Endothelial cell of umbilical vein (primary cell): ENCODE measurements around the gene EPB41L3. TPM values are rescaled to one million over a fixed set of nuclear protein-coding genes. Genes with fewer than 3 reads are reported as not detected.

ENCODE experiments used
- BruUV-seq: library from RNA; stranded (reverse); fragments of 400-500 nt; replicated peaks from 2 replicates; lab custom pipeline; 2021; lab: Mats Ljungman, UMichigan
- CTCF ChIA-PET: fragments of 300-600, 350-600 bp; sonication (Branson Sonifier 250); formaldehyde crosslinking; loops from one replicate; lab custom pipeline; 2021; ENCODE audit warnings: antibody characterized with exemption, inconsistent platforms; lab: Charles Lee
- POLR2A ChIA-PET: fragments of 300-600, 350-600 bp; sonication (Branson Sonifier 250); formaldehyde crosslinking; loops from one replicate; lab custom pipeline; 2021; ENCODE audit warnings: antibody characterized with exemption, inconsistent platforms; lab: Charles Lee
- DNase-seq: peaks from one replicate; pipeline ENCODE4 v3.0.0-alpha.2; 2011; ENCODE audit warnings: low read depth, low spot score
- FAIRE-seq: peaks from 2 replicates; lab custom pipeline; 2011; peaks lifted over from hg19 to GRCh38; lab: Jason Lieb, UNC
- H2AFZ ChIP-seq: 2 replicates; pipeline ENCODE4 v1.6.0; 2012; ENCODE audit warnings: low read depth, low read length, control low read depth, inconsistent platforms
- H3K27ac ChIP-seq: 2 replicates; pipeline ENCODE4 v1.5.1; 2011; ENCODE audit warnings: low read depth, mild to moderate bottlenecking, control low read depth, low read length, moderate library complexity; ENCODE audit not compliant: insufficient read depth
- H3K27me3 ChIP-seq, 2 experiments: 2 replicates each; pipeline versions ENCODE4 v1.6.0 to v1.6.1; 2011; ENCODE audit warnings: low read length in 2 of 2, mixed read lengths in 1 of 2; ENCODE audit not compliant: control insufficient read depth in 2 of 2, insufficient read depth in 2 of 2
- H3K36me3 ChIP-seq, 2 experiments: 2 replicates in 1 of 2; 3 replicates in 1 of 2; pipeline ENCODE4 v1.5.1; 2011; ENCODE audit warnings: low read length in 2 of 2, mild to moderate bottlenecking in 1 of 2, moderate library complexity in 1 of 2; ENCODE audit not compliant: control insufficient read depth in 2 of 2, insufficient read depth in 2 of 2; ENCODE audit errors: extremely low read depth in 1 of 2
- H3K4me1 ChIP-seq: 3 replicates; pipeline ENCODE4 v1.5.1; 2011; ENCODE audit warnings: mild to moderate bottlenecking, low read length; ENCODE audit not compliant: control insufficient read depth, insufficient read depth; ENCODE audit errors: extremely low read depth
- H3K4me2 ChIP-seq: 2 replicates; pipeline ENCODE4 v1.6.1; 2011; ENCODE audit warnings: low read length, control low read depth, mixed read lengths; ENCODE audit not compliant: insufficient read depth
- H3K4me3 ChIP-seq, 3 experiments: fragments of 200-600 bp in 1 of 3; sonication (generic), shearing (Covaris generic) in 1 of 3; replicated peaks in 1 of 3; 2 replicates each; pipeline ENCODE4 v1.5.1; 2011 to 2016; ENCODE audit warnings: control low read depth in 3 of 3, low read length in 3 of 3, mild to moderate bottlenecking in 2 of 3, inconsistent platforms in 1 of 3, low read depth in 1 of 3, moderate library complexity in 1 of 3; ENCODE audit not compliant: insufficient read depth in 1 of 3
- H3K79me2 ChIP-seq: 2 replicates; pipeline ENCODE4 v1.6.0; 2012; ENCODE audit warnings: low read length, inconsistent platforms; ENCODE audit not compliant: control insufficient read depth, insufficient read depth
- H3K9ac ChIP-seq: replicated peaks from 2 replicates; pipeline ENCODE3; 2011; ENCODE audit warnings: low read length, control low read depth; ENCODE audit not compliant: insufficient read depth; ENCODE audit errors: extremely low read depth
- H3K9me1 ChIP-seq: replicated peaks from 3 replicates; pipeline ENCODE4 v1.6.0; 2011; ENCODE audit warnings: mild to moderate bottlenecking, low read length; ENCODE audit not compliant: control insufficient read depth, insufficient read depth; ENCODE audit errors: extremely low read depth
- H3K9me3 ChIP-seq: replicated peaks from 2 replicates; pipeline ENCODE4 v1.5.1; 2012; ENCODE audit warnings: low read length, inconsistent platforms; ENCODE audit not compliant: control insufficient read depth, insufficient read depth
- H4K20me1 ChIP-seq: replicated peaks from 2 replicates; pipeline ENCODE3; 2011; ENCODE audit warnings: mild to moderate bottlenecking, low read length; ENCODE audit not compliant: control insufficient read depth, insufficient read depth; ENCODE audit errors: extremely low read depth
- EZH2 ChIP-seq: IDR thresholded peaks from 2 replicates; pipeline ENCODE4 v1.6.1; 2012; ENCODE audit warnings: borderline replicate concordance, low read depth, mild to moderate bottlenecking, moderate library complexity, low read length, inconsistent platforms; ENCODE audit not compliant: severe bottlenecking
- GATA2 ChIP-seq: IDR thresholded peaks from 2 replicates; pipeline ENCODE4 v1.7.0; 2011; ENCODE audit warnings: low read depth, mild to moderate bottlenecking, moderate library complexity, mixed read lengths, low read length; ENCODE audit not compliant: insufficient read length, insufficient read depth
- MYC ChIP-seq: IDR thresholded peaks from one replicate; pipeline ENCODE4 v1.6.1; 2011; ENCODE audit warnings: mild to moderate bottlenecking, low read depth, low read length
- POLR2A ChIP-seq: IDR thresholded peaks from 2 replicates; pipeline ENCODE4 v1.6.1; 2012; ENCODE audit warnings: low read depth, mild to moderate bottlenecking, control low read depth, low read length
- dilution Hi-C: fragments of 300-500 bp; cut with MboI; formaldehyde crosslinking; loops from one replicate; pipeline ENCODE4 v1.15.0; 2019; ENCODE audit warnings: low sequenced_read_pairs; ENCODE audit not compliant: extremely low pct_ligation_motif_present
- intact Hi-C: fragments of 100-400 bp; cut with micrococcal nuclease; formaldehyde crosslinking; loops from one replicate; pipeline ENCODE4 v1.10.0; 2022
- polyA plus RNA-seq, 4 experiments: library from polyadenylated mRNA; depleted of rRNA in 3 of 4; stranded (reverse) in 3 of 4; unstranded in 1 of 4; fragments of >200 nt; gene quantifications; 2 replicates each; pipeline versions ENCODE4 v1.2.1 to v1.2.3, GENCODE V29; 2011 to 2012; ENCODE audit warnings: missing spikeins in 1 of 4
- total RNA-seq: library from RNA; stranded (reverse); gene quantifications from 2 replicates; pipeline ENCODE4 v1.2.3, GENCODE V29; 2021
- TF ChIP-seq, protein P1 (sequence below), 2 donors: IDR thresholded peaks; 1 replicate in 1 of 2; 2 replicates in 1 of 2; pipeline ENCODE4 v1.5.1; 2011; ENCODE audit warnings: low read length in 2 of 2, mild to moderate bottlenecking in 2 of 2, moderate library complexity in 2 of 2, control low read depth in 1 of 2, inconsistent platforms in 1 of 2, low read depth in 1 of 2; ENCODE audit not compliant: insufficient read depth in 1 of 2; ENCODE audit errors: extremely low read depth in 1 of 2

Gene EPB41L3
- total and polyA plus RNA-seq, 2 donors (not counting 3 experiments of a cell fraction or from before 2014, with no cell fraction given) = 38.9 to 114 TPM

DNA sequence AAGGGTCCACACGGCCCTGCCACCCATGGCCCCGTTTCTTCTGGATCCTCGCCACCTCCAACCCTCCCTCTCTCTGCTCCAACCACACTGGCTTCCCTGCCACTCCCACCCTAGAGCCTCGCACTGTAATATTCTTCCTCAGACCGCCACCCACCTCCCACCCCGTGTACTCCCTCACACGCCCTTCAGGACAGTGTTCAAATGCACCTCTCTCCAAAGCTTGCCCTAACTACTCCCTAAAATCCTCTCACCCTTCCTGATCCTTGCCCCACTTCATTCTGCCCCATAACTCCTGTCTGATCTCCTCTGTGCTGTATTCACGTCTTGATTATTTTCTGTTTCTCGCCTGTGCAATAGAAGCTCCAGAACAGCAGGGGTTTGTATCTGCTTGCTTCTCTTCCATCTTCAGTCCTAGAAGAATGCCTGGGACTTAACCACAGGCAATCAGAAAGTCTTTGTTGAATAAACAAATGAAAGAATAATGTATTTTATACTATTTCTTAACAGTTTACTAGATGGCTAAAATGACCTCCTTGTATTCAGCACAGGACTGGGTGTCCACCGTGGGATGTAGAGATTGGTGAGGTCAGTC lies 25.5 kb downstream of the EPB41L3 start:
- no peak for DNase-seq
- Histone ChIP-seq H3K4me1 (peaks cover 57% of the 10 kb centered on the region), H3K9me1 (no peaks in the 10 kb centered on the region), H3K4me3 (peak overlapping the region in 1 of 3 experiments; percentile 37), H3K36me3 (no peaks in the 10 kb centered on the region), H4K20me1 (no peaks in the 10 kb centered on the region), H3K27me3 (no peaks in the 10 kb centered on the region), H3K4me2 (peak overlapping the region; percentile 85), H3K9ac (peak overlapping the region; percentile 61), H3K9me3 (no peaks in the 10 kb centered on the region), H3K79me2 (peaks cover 82% of the 10 kb centered on the region), H3K27ac (peak overlapping the region; percentile 87), H2AFZ (no peak overlapping the region)
- TF ChIP-seq, protein P1, sequence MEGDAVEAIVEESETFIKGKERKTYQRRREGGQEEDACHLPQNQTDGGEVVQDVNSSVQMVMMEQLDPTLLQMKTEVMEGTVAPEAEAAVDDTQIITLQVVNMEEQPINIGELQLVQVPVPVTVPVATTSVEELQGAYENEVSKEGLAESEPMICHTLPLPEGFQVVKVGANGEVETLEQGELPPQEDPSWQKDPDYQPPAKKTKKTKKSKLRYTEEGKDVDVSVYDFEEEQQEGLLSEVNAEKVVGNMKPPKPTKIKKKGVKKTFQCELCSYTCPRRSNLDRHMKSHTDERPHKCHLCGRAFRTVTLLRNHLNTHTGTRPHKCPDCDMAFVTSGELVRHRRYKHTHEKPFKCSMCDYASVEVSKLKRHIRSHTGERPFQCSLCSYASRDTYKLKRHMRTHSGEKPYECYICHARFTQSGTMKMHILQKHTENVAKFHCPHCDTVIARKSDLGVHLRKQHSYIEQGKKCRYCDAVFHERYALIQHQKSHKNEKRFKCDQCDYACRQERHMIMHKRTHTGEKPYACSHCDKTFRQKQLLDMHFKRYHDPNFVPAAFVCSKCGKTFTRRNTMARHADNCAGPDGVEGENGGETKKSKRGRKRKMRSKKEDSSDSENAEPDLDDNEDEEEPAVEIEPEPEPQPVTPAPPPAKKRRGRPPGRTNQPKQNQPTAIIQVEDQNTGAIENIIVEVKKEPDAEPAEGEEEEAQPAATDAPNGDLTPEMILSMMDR (IDR thresholded peaks at IDR 0.05; ENCODE audit: extremely low read depth in 1 of 2, insufficient read depth in 1 of 2, low read depth in 1 of 2, low read length in 2 of 2) = no peak
- TF ChIP-seq GATA2 (no peak), MYC (no peak), POLR2A (no peak), EZH2 (no peak)
- POLR2A ChIA-PET = no interaction called here
- CTCF ChIA-PET = interaction anchor here (2.1 to 3.2 kb wide), 5 partner anchors 10 to 63 kb away, joined by 5 to 24 read pairs (median 20); no protein-coding TSS in a partner anchor
- no peak for FAIRE-seq
- intact Hi-C loops (loop anchor here (2.0 kb wide), 1 partner anchor 51 kb away; no protein-coding TSS in a partner anchor), dilution Hi-C loops (no loop called here)
- no TSS peak for BruUV-seq
